Activated T-cell treated with anti-CD3 and anti-CD28 coated beads for 1 hour (primary cell): Measurements from ENCODE around the gene PATE1.

Source experiments
- DNase-seq: peaks from one replicate; pipeline ENCODE4 v3.0.0-alpha.2; 2020; ENCODE audit warnings: low read depth

PATE1 gene

DNA sequence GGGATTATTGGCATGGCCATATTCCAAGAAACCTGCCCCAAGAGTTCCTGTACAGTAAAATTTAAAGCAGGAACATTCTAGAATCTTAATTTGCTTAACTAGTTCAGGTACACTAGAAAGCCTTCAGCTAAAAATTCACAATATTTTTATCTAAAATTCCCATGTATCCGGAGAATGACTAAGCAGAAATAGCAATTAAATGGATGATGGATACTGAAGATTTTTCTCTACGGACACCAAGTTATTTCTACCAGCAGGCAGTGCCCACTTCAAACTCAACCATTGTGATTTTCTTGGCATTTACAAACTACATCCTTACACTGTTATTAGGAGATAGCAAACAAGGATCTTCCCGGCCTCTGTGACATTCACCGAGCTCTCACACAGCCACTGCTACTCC, 44.7 kb downstream of the PATE1 start:
- no peak for DNase-seq

DNA sequence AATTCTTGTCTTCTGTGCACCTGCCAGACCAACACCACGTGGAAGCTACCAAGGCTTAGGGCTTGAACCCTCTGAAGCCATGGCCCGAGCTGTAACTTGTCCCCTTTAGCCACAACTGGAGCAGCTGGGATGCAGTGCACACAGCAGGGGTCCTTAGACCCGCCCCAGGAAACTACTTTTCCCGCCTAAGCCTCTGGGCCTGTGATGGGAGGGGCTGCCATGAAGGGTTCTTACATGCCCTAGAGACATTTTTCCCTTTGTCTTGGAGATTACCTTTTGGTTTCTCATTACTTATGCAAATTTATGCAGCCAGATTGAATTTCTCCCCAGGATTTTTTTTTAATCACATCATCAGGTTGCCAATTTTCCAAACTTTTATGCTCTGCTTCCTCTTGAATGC, 51.6 kb downstream of the PATE1 start:
- no peak for DNase-seq
